Right lobe of liver (tissue), 6 donors: ENCODE results near the gene EEFSEC. TPM values are rescaled to one million over a fixed set of nuclear protein-coding genes. Genes with fewer than 3 reads are reported as not detected.

Source experiments
- ATAC-seq, 4 donors: fragments of 200-7000 bp; cut with Tn5 transposase; one replicate each; pipeline ENCODE4 v1.9.1; 2020; ENCODE audit warnings: mild to moderate bottlenecking in 4 of 4, moderate library complexity in 4 of 4
- DNase-seq, 3 donors: peaks; one replicate each; pipeline ENCODE4 v3.0.0-alpha.2; 2020
- H3K27ac ChIP-seq, 3 donors: fragments of 200-600 bp; one replicate each; pipeline ENCODE4 v1.8.0; 2022
- H3K27me3 ChIP-seq, 2 donors: fragments of 200-600 bp; one replicate each; pipeline ENCODE4 v1.8.0; 2022
- H3K36me3 ChIP-seq, 4 donors: fragments of 200-600 bp; sonication (generic) in 1 of 4; one replicate each; pipeline versions ENCODE4 v1.5.1 to v1.8.0; 2017 to 2022; ENCODE audit warnings: control low read depth in 1 of 4
- H3K4me1 ChIP-seq, 4 donors: fragments of 200-600 bp; sonication (generic) in 1 of 4; one replicate each; pipeline versions ENCODE4 v1.5.1 to v1.8.0; 2017 to 2022; ENCODE audit warnings: control low read depth in 1 of 4
- H3K4me3 ChIP-seq, 3 donors: fragments of 200-600 bp; one replicate each; pipeline ENCODE4 v1.8.0; 2022
- H3K9me3 ChIP-seq, 4 donors: fragments of 200-600 bp; sonication (generic) in 1 of 4; one replicate each; pipeline versions ENCODE4 v1.5.1 to v1.8.0; 2017 to 2022; ENCODE audit warnings: control low read depth in 1 of 4
- CTCF ChIP-seq, 4 donors: fragments of 200-600 bp in 3 of 4; fragments of 450-650 bp in 1 of 4; IDR thresholded peaks; one replicate each; pipeline versions ENCODE4 v1.5.1 to v1.8.0; 2016 to 2022; ENCODE audit warnings: antibody characterized with exemption in 4 of 4, mild to moderate bottlenecking in 2 of 4
- POLR2A ChIP-seq: fragments of 450-650 bp; IDR thresholded peaks from one replicate; pipeline ENCODE4 v1.6.1; 2017; ENCODE audit warnings: antibody characterized with exemption, mild to moderate bottlenecking
- WGBS: methylation state at CpG from one replicate; pipeline ENCODE4 v1.1.6; 2018; ENCODE audit warnings: low coverage, low lambda C conversion rate; ENCODE audit not compliant: insufficient coverage; ENCODE audit errors: missing lambda C conversion rate; 5-methylcytosine and 5-hydroxymethylcytosine counted together
- intact Hi-C, 2 donors: fragments of 100-400 bp; cut with DNase I; formaldehyde crosslinking; loops; one replicate each; pipeline versions ENCODE4 v1.11.2 to v1.14.1; 2022
- total RNA-seq, 6 experiments: library from RNA; depleted of rRNA in 2 of 6; stranded (reverse); fragments of >200 nt in 2 of 6; fragmentation: NEBNext Ultra II Directional in 3 of 6; extraction: Animal tissue kit (Norgen Biotek cat#: 25700) in 3 of 6; gene quantifications; one replicate each; pipeline versions ENCODE4 v1.1.0 to v1.2.4, GENCODE V29; 2016 to 2023
- donor health status: DM: no; HTN: yes; CAD: no.
- donor health status: DM: no; HTN: no; CAD: no.
- donor health status: DM: no; HTN: no; CAD: no.
- donor health status: DM: no; HTN: yes; CAD: no.
- donor health status: DM: no; HTN: yes; CAD: no.

The EEFSEC gene
- total RNA-seq, 6 experiments from 2014 or later = 10.1 to 24.0 (median 13.4) TPM

GRCh38 chr3:128425846-128426127 lies 272.5 kb downstream of the EEFSEC start:
- Histone ChIP-seq H3K4me3 (no peak overlapping the region), H3K36me3 (no peaks in the 10 kb centered on the region), H3K27me3 (no peaks in the 10 kb centered on the region), H3K9me3 (no peaks in the 10 kb centered on the region), H3K4me1 (peaks cover 0 to 8% (median 0%) of the 10 kb centered on the region in 4 donors), H3K27ac (no peak overlapping the region)
- ATAC-seq = no peak
- DNase-seq = no peak
- intact Hi-C loops = loop anchor here (5.0 to 10.0 kb wide), 2 partner anchors 72 to 159 kb away; no protein-coding TSS in a partner anchor
- no peak for TF ChIP-seq POLR2A
- TF ChIP-seq CTCF (IDR thresholded peaks at IDR 0.05) = no peak
- no CpG with 5 or more reads among the region's 8 CpGs for WGBS

GRCh38 chr3:128426128-128426921 lies 273.0 kb downstream of the EEFSEC start:
- H3K4me1 ChIP-seq = peaks cover 0 to 8% (median 0%) of the 10 kb centered on the region in 4 donors
- H3K27ac ChIP-seq = no peak overlapping the region
- ATAC-seq = peak; percentile 92 to 97 (median 95)
- H3K36me3 ChIP-seq = no peaks in the 10 kb centered on the region
- WGBS = 1% methylated on average over 19 of the region's 66 CpGs
- H3K27me3 ChIP-seq = no peaks in the 10 kb centered on the region
- intact Hi-C loops = loop anchor here (5.0 to 10.0 kb wide), 2 partner anchors 71 to 158 kb away; no protein-coding TSS in a partner anchor
- no peaks in the 10 kb centered on the region for H3K9me3 ChIP-seq
- peak; percentile 57 to 67 (median 61) for DNase-seq
- peak; percentile 81 to 98 (median 90) for TF ChIP-seq CTCF (IDR thresholded peaks at IDR 0.05)
- TF ChIP-seq POLR2A = no peak
- peak overlapping the region in 2 of 3 donors; percentile 10 to 42 for H3K4me3 ChIP-seq

GRCh38 chr3:128427175-128427857 lies 274.0 kb downstream of the EEFSEC start:
- H3K9me3 ChIP-seq = no peaks in the 10 kb centered on the region
- H3K4me3 ChIP-seq = no peak overlapping the region
- peaks cover 0 to 8% (median 0%) of the 10 kb centered on the region in 4 donors for H3K4me1 ChIP-seq
- no peak overlapping the region for H3K27ac ChIP-seq
- TF ChIP-seq CTCF (IDR thresholded peaks at IDR 0.05) = no peak
- no peak for TF ChIP-seq POLR2A
- intact Hi-C loops = loop anchor here (5.0 to 10.0 kb wide), 2 partner anchors 70 to 157 kb away; no protein-coding TSS in a partner anchor
- no peak for DNase-seq
- H3K36me3 ChIP-seq = no peaks in the 10 kb centered on the region
- 70% methylated on average over 3 of the region's 15 CpGs for WGBS
- no peak for ATAC-seq
- H3K27me3 ChIP-seq = no peaks in the 10 kb centered on the region

GRCh38 chr3:128427872-128428822 lies 274.9 kb downstream of the EEFSEC start:
- no peaks in the 10 kb centered on the region for H3K9me3 ChIP-seq
- TF ChIP-seq CTCF (IDR thresholded peaks at IDR 0.05) = no peak
- intact Hi-C loops = loop anchor here (5.0 to 10.0 kb wide), 2 partner anchors 69 to 157 kb away; no protein-coding TSS in a partner anchor
- ATAC-seq (no peak), DNase-seq (no peak)
- no peak overlapping the region for H3K4me3 ChIP-seq
- no peaks in the 10 kb centered on the region for H3K36me3 ChIP-seq
- H3K27me3 ChIP-seq = no peaks in the 10 kb centered on the region
- 86% methylated on average over 12 of the region's 19 CpGs for WGBS
- no peak overlapping the region for H3K27ac ChIP-seq
- peaks cover 0 to 15% (median 0%) of the 10 kb centered on the region in 4 donors for H3K4me1 ChIP-seq
